SU-DHL-6 (cell line): ENCODE data around the gene KANK3.
"Not testable (repeated sequence)": the region's sequence is repeated elsewhere in the genome, so short reads cannot be mapped to it uniquely, and the experiment has no call there.

ENCODE experiments used
- CTCF ChIP-seq: fragments of 200-600 bp; sonication (generic); IDR thresholded peaks from one replicate; pipeline ENCODE4 v1.5.1; 2017; ENCODE audit warnings: antibody characterized with exemption, mild to moderate bottlenecking, low read length, moderate library complexity; ENCODE audit not compliant: insufficient read depth, poor library complexity, severe bottlenecking
- EZH2phosphoT487 ChIP-seq: fragments of 200-600 bp; sonication (generic), shearing (Covaris generic); conservative IDR thresholded peaks from 2 replicates; pipeline ENCODE4 v1.6.1; 2018; ENCODE audit warnings: mild to moderate bottlenecking, antibody characterized with exemption, low read length, moderate library complexity, mixed read lengths

GRCh38 chr19:8349629-8350372 lies 6.7 kb upstream of the KANK3 start:
- not testable (repeated sequence) for TF ChIP-seq CTCF, EZH2phosphoT487
